Measurements from ENCODE around the gene MBD3.

Gene MBD3

DNA sequence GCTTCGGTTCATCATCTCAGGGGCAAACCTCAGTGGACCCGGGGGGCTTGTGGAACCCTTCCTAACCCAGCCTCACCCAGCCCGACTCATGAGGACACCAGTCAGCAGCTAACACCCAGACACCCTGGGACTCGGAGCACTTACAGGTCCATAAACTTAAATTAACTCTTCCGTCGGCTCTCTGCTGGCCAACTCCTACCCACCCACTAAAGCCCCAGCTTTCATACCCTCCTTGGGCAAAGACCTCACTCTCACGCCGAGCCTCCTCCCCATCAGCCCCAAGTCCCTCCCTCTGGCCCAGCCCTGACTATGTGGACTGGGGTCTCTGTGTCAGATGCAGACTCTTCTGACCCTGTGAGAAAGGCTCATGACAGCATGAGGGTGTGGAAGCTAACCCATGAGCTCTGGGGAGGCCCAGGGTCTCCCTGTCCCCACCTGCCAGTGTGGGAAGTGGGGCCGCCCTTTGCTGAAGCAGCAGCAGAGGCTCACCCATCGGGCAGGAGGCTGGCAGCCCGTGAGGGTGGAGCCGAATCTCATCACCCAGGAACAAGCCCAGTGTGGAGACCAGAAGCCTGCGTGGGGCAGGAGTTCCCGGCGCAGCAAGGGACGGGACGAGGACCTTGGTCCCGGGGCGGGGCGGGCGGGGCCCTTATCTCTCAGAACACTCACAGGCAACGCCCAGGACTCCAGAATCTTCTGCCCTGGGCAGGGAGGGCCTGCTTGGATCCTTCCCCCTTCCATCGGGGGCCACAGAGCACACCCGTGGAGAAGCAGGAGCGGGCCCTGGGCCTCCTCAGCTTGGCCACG lies 40.0 kb upstream of the MBD3 start:
- DNase-seq (ENCODE audit: low read depth) = no peak
- TF ChIP-seq, protein P1, sequence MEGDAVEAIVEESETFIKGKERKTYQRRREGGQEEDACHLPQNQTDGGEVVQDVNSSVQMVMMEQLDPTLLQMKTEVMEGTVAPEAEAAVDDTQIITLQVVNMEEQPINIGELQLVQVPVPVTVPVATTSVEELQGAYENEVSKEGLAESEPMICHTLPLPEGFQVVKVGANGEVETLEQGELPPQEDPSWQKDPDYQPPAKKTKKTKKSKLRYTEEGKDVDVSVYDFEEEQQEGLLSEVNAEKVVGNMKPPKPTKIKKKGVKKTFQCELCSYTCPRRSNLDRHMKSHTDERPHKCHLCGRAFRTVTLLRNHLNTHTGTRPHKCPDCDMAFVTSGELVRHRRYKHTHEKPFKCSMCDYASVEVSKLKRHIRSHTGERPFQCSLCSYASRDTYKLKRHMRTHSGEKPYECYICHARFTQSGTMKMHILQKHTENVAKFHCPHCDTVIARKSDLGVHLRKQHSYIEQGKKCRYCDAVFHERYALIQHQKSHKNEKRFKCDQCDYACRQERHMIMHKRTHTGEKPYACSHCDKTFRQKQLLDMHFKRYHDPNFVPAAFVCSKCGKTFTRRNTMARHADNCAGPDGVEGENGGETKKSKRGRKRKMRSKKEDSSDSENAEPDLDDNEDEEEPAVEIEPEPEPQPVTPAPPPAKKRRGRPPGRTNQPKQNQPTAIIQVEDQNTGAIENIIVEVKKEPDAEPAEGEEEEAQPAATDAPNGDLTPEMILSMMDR (IDR thresholded peaks at IDR 0.05; ENCODE audit: control insufficient read depth, insufficient read depth, low read depth, low read length, missing control alignments) = no peak
- H3K4me3 ChIP-seq (ENCODE audit: control insufficient read depth, low read depth, low read length) = no peak overlapping the region

DNA sequence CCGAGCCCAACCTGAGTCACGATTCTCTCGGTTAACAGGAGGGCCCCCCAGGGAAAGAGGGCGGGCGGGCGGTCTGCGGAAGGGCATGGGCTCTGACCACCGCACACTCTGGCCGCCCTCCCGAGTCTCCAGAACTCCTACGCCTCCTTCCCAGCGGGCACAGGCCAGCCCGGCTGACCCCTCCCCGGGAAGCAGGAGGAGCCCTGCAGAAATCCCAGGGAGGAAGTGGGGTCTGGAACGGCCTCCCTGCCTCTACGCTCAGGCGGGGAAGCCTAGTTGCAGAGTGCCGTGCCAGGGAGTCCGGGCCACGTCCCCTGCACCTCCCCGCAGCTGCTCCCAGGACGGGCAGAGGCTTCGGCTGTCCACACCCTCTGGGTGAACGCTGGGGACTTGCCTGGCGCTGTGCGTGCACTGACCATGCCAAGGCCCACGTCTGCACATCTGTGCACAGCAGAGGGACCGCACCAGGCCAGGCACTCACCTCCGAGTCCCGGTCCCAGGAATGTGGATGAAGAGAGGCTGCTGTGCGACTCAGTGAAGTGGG lies 39.0 kb upstream of the MBD3 start:
- no peak for DNase-seq (ENCODE audit: low read depth)
- no peak overlapping the region for H3K4me3 ChIP-seq (ENCODE audit: control insufficient read depth, low read depth, low read length)
- TF ChIP-seq, protein P1 (IDR thresholded peaks at IDR 0.05; ENCODE audit: control insufficient read depth, insufficient read depth, low read depth, low read length, missing control alignments) = no peak

DNA sequence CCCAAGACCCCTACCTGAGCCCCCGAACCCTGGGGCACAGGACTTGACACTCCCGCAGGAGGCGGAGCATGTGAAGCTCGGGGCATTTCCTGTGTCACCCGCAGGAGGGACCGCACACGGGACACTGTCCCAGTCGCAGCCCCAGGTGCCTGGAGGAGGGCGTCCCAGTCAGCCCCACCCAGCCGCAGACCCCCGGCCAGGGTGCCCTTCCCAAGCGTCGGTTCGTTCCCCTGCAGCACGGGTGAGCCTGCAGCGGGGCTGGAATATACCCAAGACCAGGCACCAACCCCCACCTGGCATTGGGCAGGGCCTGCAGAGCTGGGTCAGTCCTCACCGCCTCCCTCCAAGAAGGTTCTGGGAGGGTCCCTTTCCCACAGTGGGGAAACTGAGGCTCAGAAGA lies 38.1 kb upstream of the MBD3 start:
- no peak for DNase-seq (ENCODE audit: low read depth)
- TF ChIP-seq, protein P1 (IDR thresholded peaks at IDR 0.05; ENCODE audit: control insufficient read depth, insufficient read depth, low read depth, low read length, missing control alignments) = no peak
- no peak overlapping the region for H3K4me3 ChIP-seq (ENCODE audit: control insufficient read depth, low read depth, low read length)

DNA sequence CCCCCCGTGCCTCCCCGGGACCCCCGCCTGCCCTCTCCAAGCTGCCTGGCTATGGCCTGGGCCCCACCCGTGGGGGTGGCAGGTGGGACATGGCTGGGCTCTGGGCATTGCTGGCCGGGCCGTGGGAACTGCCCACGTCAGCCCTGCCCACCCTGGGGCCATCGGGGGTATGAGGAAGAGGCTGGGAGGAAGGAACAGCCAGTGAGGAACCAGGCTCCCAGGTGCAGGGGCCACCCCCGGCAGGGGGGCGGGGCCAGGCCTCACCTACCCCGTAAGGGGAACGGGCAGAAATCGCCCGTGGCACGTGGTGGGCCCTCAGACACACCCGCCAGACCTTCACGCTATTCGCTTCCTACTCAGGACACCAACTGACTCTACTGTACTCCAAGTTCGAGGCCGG lies 37.3 kb upstream of the MBD3 start:
- no peak overlapping the region for H3K4me3 ChIP-seq (ENCODE audit: control insufficient read depth, low read depth, low read length)
- no peak for DNase-seq (ENCODE audit: low read depth)
- TF ChIP-seq, protein P1 (IDR thresholded peaks at IDR 0.05; ENCODE audit: control insufficient read depth, insufficient read depth, low read depth, low read length, missing control alignments) = no peak

DNA sequence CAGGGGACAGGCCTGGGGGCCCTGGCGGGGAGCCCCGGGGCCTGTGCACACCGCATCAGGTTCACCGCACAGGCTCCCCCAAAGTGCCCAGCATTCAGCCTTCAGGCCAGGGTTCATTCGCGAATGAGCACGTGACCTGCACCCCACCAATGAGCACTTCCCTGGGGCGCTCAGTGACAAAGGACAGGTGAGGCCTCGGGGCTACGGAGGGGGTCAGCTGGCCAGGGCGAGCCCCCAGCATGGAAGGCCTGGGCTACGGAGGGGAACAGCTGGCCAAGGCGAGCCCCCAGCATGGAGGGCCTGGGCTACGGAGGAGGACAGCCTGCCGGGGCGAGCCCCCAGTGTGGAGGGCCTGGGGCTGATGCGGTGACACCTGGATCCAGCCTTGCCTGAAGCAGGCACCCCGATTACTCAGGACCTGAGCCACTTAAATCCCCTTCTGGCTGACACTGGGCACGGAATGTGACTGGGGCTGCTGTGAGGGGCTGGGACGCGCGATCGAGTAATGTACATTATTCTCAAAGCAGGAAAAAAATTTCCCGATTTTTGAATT lies 36.7 kb upstream of the MBD3 start:
- DNase-seq (ENCODE audit: low read depth) = no peak
- TF ChIP-seq, protein P1 (IDR thresholded peaks at IDR 0.05; ENCODE audit: control insufficient read depth, insufficient read depth, low read depth, low read length, missing control alignments) = no peak
- H3K4me3 ChIP-seq (ENCODE audit: control insufficient read depth, low read depth, low read length) = no peak overlapping the region

DNA sequence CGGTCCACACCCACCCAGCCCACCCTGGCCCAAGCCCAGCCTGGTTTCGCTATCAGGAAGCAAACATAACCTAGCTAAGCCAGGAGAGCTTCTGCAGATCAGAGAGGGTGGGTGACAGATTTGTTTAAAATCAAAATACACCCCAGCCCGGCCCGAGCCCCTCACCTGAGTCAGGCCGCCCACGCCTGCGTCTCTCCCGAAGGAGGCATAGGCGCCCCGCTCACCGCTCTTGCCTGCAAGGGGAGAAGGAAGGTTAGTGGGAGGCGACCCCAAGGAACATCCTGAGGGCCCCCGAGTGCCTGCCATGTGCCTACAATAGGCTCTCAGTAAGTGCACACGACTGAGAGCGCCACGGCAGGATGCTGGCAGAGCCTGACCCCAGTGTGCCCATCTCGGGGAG lies 34.5 kb upstream of the MBD3 start:
- no peak overlapping the region for H3K4me3 ChIP-seq (ENCODE audit: control insufficient read depth, low read depth, low read length)
- no peak for DNase-seq (ENCODE audit: low read depth)
- TF ChIP-seq, protein P1 (IDR thresholded peaks at IDR 0.05; ENCODE audit: control insufficient read depth, insufficient read depth, low read depth, low read length, missing control alignments) = no peak
